SK-N-SH (cell line): ENCODE measurements around the gene SLC2A8.

Experiments
- EZH2phosphoT487 ChIP-seq: fragments of 200-600 bp; sonication (generic); IDR thresholded peaks from 2 replicates; pipeline ENCODE4 v1.6.1; 2017; ENCODE audit warnings: low read depth, mixed run types, mild to moderate bottlenecking, antibody characterized with exemption, moderate library complexity, borderline replicate concordance
- FOXM1 ChIP-seq: IDR thresholded peaks from 2 replicates; pipeline ENCODE4 v1.4.0; 2012; ENCODE audit warnings: low read depth, mild to moderate bottlenecking
- GABPA ChIP-seq: IDR thresholded peaks from 2 replicates; pipeline ENCODE4 v1.4.0; 2012; ENCODE audit warnings: low read depth, mild to moderate bottlenecking
- NFIC ChIP-seq: IDR thresholded peaks from 2 replicates; pipeline ENCODE4 v1.4.0; 2012; ENCODE audit warnings: borderline replicate concordance
- TCF12 ChIP-seq: IDR thresholded peaks from 2 replicates; pipeline ENCODE4 v1.4.0; 2012
- TF ChIP-seq, protein P1 (sequence below): fragments of 200-600 bp; sonication (generic); IDR thresholded peaks from 2 replicates; pipeline ENCODE4 v1.6.1; 2017; ENCODE audit warnings: antibody characterized with exemption, mild to moderate bottlenecking, moderate library complexity
- TF ChIP-seq, protein P2 (sequence below): IDR thresholded peaks from 2 replicates; pipeline ENCODE4 v1.4.0; 2012; ENCODE audit warnings: low read depth

DNA sequence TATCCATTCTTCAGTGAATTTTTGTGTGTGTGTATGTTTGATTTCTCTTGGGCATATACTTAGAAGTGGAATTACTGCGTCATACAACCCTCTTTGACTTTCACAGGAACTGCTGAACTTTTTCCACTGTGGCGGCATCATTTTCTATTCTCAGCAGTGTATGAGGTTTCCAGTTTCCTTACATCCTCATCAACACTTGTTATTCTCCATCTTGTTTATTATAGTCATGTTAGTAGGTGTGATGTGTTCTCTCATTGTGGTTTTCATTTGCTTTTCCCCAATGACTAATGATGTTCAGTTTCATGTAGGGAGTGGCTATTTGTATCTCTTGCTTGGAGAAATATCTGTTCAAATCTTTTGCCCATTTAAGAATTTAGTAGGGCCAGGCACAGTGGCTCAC, 29.8 kb downstream of the SLC2A8 start:
- TF ChIP-seq, protein P1, sequence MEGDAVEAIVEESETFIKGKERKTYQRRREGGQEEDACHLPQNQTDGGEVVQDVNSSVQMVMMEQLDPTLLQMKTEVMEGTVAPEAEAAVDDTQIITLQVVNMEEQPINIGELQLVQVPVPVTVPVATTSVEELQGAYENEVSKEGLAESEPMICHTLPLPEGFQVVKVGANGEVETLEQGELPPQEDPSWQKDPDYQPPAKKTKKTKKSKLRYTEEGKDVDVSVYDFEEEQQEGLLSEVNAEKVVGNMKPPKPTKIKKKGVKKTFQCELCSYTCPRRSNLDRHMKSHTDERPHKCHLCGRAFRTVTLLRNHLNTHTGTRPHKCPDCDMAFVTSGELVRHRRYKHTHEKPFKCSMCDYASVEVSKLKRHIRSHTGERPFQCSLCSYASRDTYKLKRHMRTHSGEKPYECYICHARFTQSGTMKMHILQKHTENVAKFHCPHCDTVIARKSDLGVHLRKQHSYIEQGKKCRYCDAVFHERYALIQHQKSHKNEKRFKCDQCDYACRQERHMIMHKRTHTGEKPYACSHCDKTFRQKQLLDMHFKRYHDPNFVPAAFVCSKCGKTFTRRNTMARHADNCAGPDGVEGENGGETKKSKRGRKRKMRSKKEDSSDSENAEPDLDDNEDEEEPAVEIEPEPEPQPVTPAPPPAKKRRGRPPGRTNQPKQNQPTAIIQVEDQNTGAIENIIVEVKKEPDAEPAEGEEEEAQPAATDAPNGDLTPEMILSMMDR: no peak
- TF ChIP-seq, protein P2, sequence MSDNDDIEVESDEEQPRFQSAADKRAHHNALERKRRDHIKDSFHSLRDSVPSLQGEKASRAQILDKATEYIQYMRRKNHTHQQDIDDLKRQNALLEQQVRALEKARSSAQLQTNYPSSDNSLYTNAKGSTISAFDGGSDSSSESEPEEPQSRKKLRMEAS: no peak
- TF ChIP-seq NFIC: no peak
- TF ChIP-seq FOXM1: no peak
- no peak for TF ChIP-seq EZH2phosphoT487
- no peak for TF ChIP-seq GABPA
- no peak for TF ChIP-seq TCF12
